ENCODE data around the gene GANAB.

The GANAB gene

GRCh38 chr11:62580959-62581715, 65.3 kb downstream of the GANAB start:
- Histone ChIP-seq H3K9me3 (replicated peaks in 1 of 2; ENCODE audit: control insufficient read depth in 2 of 2, insufficient read depth in 1 of 2, low read depth in 1 of 2, low read length in 2 of 2) (peaks cover 0 to 2% of the 10 kb centered on the region in 2 donors), H3K36me3 (replicated peaks in 1 of 2; ENCODE audit: control insufficient read depth in 2 of 2, insufficient read depth in 2 of 2, low read length in 2 of 2) (peaks cover 31 to 85% of the 10 kb centered on the region in 2 donors), H2AK5ac (ENCODE audit: low read depth, low read length) (no peak overlapping the region), H4K8ac (ENCODE audit: low read depth, low read length) (no peak overlapping the region), H2BK12ac (ENCODE audit: low read length) (no peak overlapping the region), H3K4me2 (ENCODE audit: insufficient read depth, low read length, poor library complexity, severe bottlenecking) (no peak overlapping the region), H4K91ac (ENCODE audit: low read depth, low read length, poor library complexity) (no peak overlapping the region), H3K27me3 (ENCODE audit: control insufficient read depth in 3 of 3, insufficient read depth in 3 of 3, low read depth in 1 of 3, low read length in 3 of 3) (no peaks in the 10 kb centered on the region), H3K9ac (ENCODE audit: low read depth, low read length, poor library complexity) (no peak overlapping the region), H2AFZ (ENCODE audit: low read length) (no peak overlapping the region), H2BK5ac (ENCODE audit: low read length) (no peak overlapping the region), H3K4me1 (ENCODE audit: control insufficient read depth in 2 of 2, insufficient read depth in 1 of 2, low read depth in 1 of 2, low read length in 2 of 2) (no peaks in the 10 kb centered on the region), H3K14ac (ENCODE audit: low read length) (no peak overlapping the region), H2BK120ac (ENCODE audit: low read depth, low read length) (no peak overlapping the region), H3K23ac (ENCODE audit: low read depth, low read length, poor library complexity) (no peak overlapping the region), H3K27ac (replicated peaks; ENCODE audit: low read length) (no peak overlapping the region), H3K79me1 (ENCODE audit: low read depth, low read length) (peaks cover 4% of the 10 kb centered on the region), H3K4me3 (ENCODE audit: low read length in 2 of 2) (no peak overlapping the region), H2BK15ac (ENCODE audit: low read length) (no peak overlapping the region), H3K18ac (ENCODE audit: low read length) (no peak overlapping the region), H3K4ac (ENCODE audit: low read length) (no peak overlapping the region)
- DNase-seq (ENCODE audit: low spot score): no peak
- no CpG with 5 or more reads among the region's 18 CpGs for WGBS, 2 donors (ENCODE audit: extremely low coverage in 2 of 2, insufficient read length in 2 of 2, insufficient replicate concordance in 1 of 2)

- no CpG with 5 or more reads among the region's 2 CpGs for WGBS, 2 donors (ENCODE audit: extremely low coverage in 2 of 2, insufficient read length in 2 of 2, insufficient replicate concordance in 1 of 2)
- H3K23ac ChIP-seq (ENCODE audit: low read depth, low read length, poor library complexity): no peak overlapping the region
- H2BK120ac ChIP-seq (ENCODE audit: low read depth, low read length): no peak overlapping the region
- no peak overlapping the region for H3K27ac ChIP-seq (replicated peaks; ENCODE audit: low read length)
- no peak overlapping the region for H3K18ac ChIP-seq (ENCODE audit: low read length)
- peaks cover 0 to 2% of the 10 kb centered on the region in 2 donors for H3K9me3 ChIP-seq (replicated peaks in 1 of 2; ENCODE audit: control insufficient read depth in 2 of 2, insufficient read depth in 1 of 2, low read depth in 1 of 2, low read length in 2 of 2)
- peaks cover 28 to 87% of the 10 kb centered on the region in 2 donors for H3K36me3 ChIP-seq (replicated peaks in 1 of 2; ENCODE audit: control insufficient read depth in 2 of 2, insufficient read depth in 2 of 2, low read length in 2 of 2)
- H2AFZ ChIP-seq (ENCODE audit: low read length): no peak overlapping the region
- no peak for DNase-seq (ENCODE audit: low spot score)
- H2BK12ac ChIP-seq (ENCODE audit: low read length): no peak overlapping the region
- no peak overlapping the region for H3K9ac ChIP-seq (ENCODE audit: low read depth, low read length, poor library complexity)
- peaks cover 6% of the 10 kb centered on the region for H3K79me1 ChIP-seq (ENCODE audit: low read depth, low read length)
- H2BK5ac ChIP-seq (ENCODE audit: low read length): no peak overlapping the region
- H3K4me3 ChIP-seq (ENCODE audit: low read length in 2 of 2): no peak overlapping the region
- no peak overlapping the region for H3K14ac ChIP-seq (ENCODE audit: low read length)
- no peaks in the 10 kb centered on the region for H3K27me3 ChIP-seq (ENCODE audit: control insufficient read depth in 3 of 3, insufficient read depth in 3 of 3, low read depth in 1 of 3, low read length in 3 of 3)
- H4K8ac ChIP-seq (ENCODE audit: low read depth, low read length): no peak overlapping the region
- no peak overlapping the region for H3K4me2 ChIP-seq (ENCODE audit: insufficient read depth, low read length, poor library complexity, severe bottlenecking)
- no peak overlapping the region for H2BK15ac ChIP-seq (ENCODE audit: low read length)
- peaks cover 2 to 10% of the 10 kb centered on the region in 2 donors for H3K4me1 ChIP-seq (ENCODE audit: control insufficient read depth in 2 of 2, insufficient read depth in 1 of 2, low read depth in 1 of 2, low read length in 2 of 2)
- no peak overlapping the region for H3K4ac ChIP-seq (ENCODE audit: low read length)
- no peak overlapping the region for H2AK5ac ChIP-seq (ENCODE audit: low read depth, low read length)
- H4K91ac ChIP-seq (ENCODE audit: low read depth, low read length, poor library complexity): no peak overlapping the region
Measured at GRCh38 chr11:62579252-62579651, 67.2 kb downstream of the GANAB start.

- Histone ChIP-seq H4K91ac (ENCODE audit: low read depth, low read length, poor library complexity) (no peak overlapping the region), H3K9ac (ENCODE audit: low read depth, low read length, poor library complexity) (no peak overlapping the region), H3K4ac (ENCODE audit: low read length) (no peak overlapping the region), H2BK120ac (ENCODE audit: low read depth, low read length) (no peak overlapping the region), H2AK5ac (ENCODE audit: low read depth, low read length) (no peak overlapping the region), H4K8ac (ENCODE audit: low read depth, low read length) (no peak overlapping the region), H3K4me2 (ENCODE audit: insufficient read depth, low read length, poor library complexity, severe bottlenecking) (no peak overlapping the region), H3K4me3 (ENCODE audit: low read length in 2 of 2) (no peak overlapping the region), H3K9me3 (replicated peaks in 1 of 2; ENCODE audit: control insufficient read depth in 2 of 2, insufficient read depth in 1 of 2, low read depth in 1 of 2, low read length in 2 of 2) (no peaks in the 10 kb centered on the region), H3K23ac (ENCODE audit: low read depth, low read length, poor library complexity) (no peak overlapping the region), H3K27ac (replicated peaks; ENCODE audit: low read length) (no peak overlapping the region), H2AFZ (ENCODE audit: low read length) (no peak overlapping the region), H3K14ac (ENCODE audit: low read length) (no peak overlapping the region), H3K4me1 (ENCODE audit: control insufficient read depth in 2 of 2, insufficient read depth in 1 of 2, low read depth in 1 of 2, low read length in 2 of 2) (peaks cover 2 to 10% of the 10 kb centered on the region in 2 donors), H3K18ac (ENCODE audit: low read length) (no peak overlapping the region), H2BK15ac (ENCODE audit: low read length) (no peak overlapping the region), H2BK5ac (ENCODE audit: low read length) (no peak overlapping the region), H3K27me3 (ENCODE audit: control insufficient read depth in 3 of 3, insufficient read depth in 3 of 3, low read depth in 1 of 3, low read length in 3 of 3) (no peaks in the 10 kb centered on the region), H3K36me3 (replicated peaks in 1 of 2; ENCODE audit: control insufficient read depth in 2 of 2, insufficient read depth in 2 of 2, low read length in 2 of 2) (peaks cover 25 to 81% of the 10 kb centered on the region in 2 donors), H2BK12ac (ENCODE audit: low read length) (no peak overlapping the region), H3K79me1 (ENCODE audit: low read depth, low read length) (peaks cover 6% of the 10 kb centered on the region)
- WGBS, 2 donors (ENCODE audit: extremely low coverage in 2 of 2, insufficient read length in 2 of 2, insufficient replicate concordance in 1 of 2): no CpG with 5 or more reads among the region's 11 CpGs
- DNase-seq (ENCODE audit: low spot score): no peak
Measured at GRCh38 chr11:62578541-62578940, 67.9 kb downstream of the GANAB start.

GRCh38 chr11:62577046-62577714, 69.2 kb downstream of the GANAB start:
- no peak overlapping the region for H2BK5ac ChIP-seq (ENCODE audit: low read length)
- no peak overlapping the region for H2BK15ac ChIP-seq (ENCODE audit: low read length)
- H3K4ac ChIP-seq (ENCODE audit: low read length): no peak overlapping the region
- no peak for DNase-seq (ENCODE audit: low spot score)
- no peak overlapping the region for H3K4me2 ChIP-seq (ENCODE audit: insufficient read depth, low read length, poor library complexity, severe bottlenecking)
- H3K4me1 ChIP-seq (ENCODE audit: control insufficient read depth in 2 of 2, insufficient read depth in 1 of 2, low read depth in 1 of 2, low read length in 2 of 2): peaks cover 5 to 15% of the 10 kb centered on the region in 2 donors
- H3K4me3 ChIP-seq (ENCODE audit: low read length in 2 of 2): no peak overlapping the region
- no peak overlapping the region for H4K8ac ChIP-seq (ENCODE audit: low read depth, low read length)
- no peak overlapping the region for H4K91ac ChIP-seq (ENCODE audit: low read depth, low read length, poor library complexity)
- no peak overlapping the region for H2BK120ac ChIP-seq (ENCODE audit: low read depth, low read length)
- H2BK12ac ChIP-seq (ENCODE audit: low read length): no peak overlapping the region
- no peaks in the 10 kb centered on the region for H3K9me3 ChIP-seq (replicated peaks in 1 of 2; ENCODE audit: control insufficient read depth in 2 of 2, insufficient read depth in 1 of 2, low read depth in 1 of 2, low read length in 2 of 2)
- H2AK5ac ChIP-seq (ENCODE audit: low read depth, low read length): no peak overlapping the region
- peaks cover 25 to 80% of the 10 kb centered on the region in 2 donors for H3K36me3 ChIP-seq (replicated peaks in 1 of 2; ENCODE audit: control insufficient read depth in 2 of 2, insufficient read depth in 2 of 2, low read length in 2 of 2)
- no peak overlapping the region for H3K27ac ChIP-seq (replicated peaks; ENCODE audit: low read length)
- H3K14ac ChIP-seq (ENCODE audit: low read length): no peak overlapping the region
- H3K27me3 ChIP-seq (ENCODE audit: control insufficient read depth in 3 of 3, insufficient read depth in 3 of 3, low read depth in 1 of 3, low read length in 3 of 3): no peaks in the 10 kb centered on the region
- no peak overlapping the region for H2AFZ ChIP-seq (ENCODE audit: low read length)
- H3K9ac ChIP-seq (ENCODE audit: low read depth, low read length, poor library complexity): no peak overlapping the region
- no peak overlapping the region for H3K18ac ChIP-seq (ENCODE audit: low read length)
- WGBS, 2 donors (ENCODE audit: extremely low coverage in 2 of 2, insufficient read length in 2 of 2, insufficient replicate concordance in 1 of 2): no CpG with 5 or more reads among the region's 12 CpGs
- peaks cover 6% of the 10 kb centered on the region for H3K79me1 ChIP-seq (ENCODE audit: low read depth, low read length)
- no peak overlapping the region for H3K23ac ChIP-seq (ENCODE audit: low read depth, low read length, poor library complexity)
